Calu3 (cell line): ENCODE data around the gene DERA. TPM values are rescaled to one million over a fixed set of nuclear protein-coding genes. Genes with fewer than 3 reads are reported as not detected.

ENCODE experiments used
- BruUV-seq: library from RNA; stranded (reverse); fragments of 400-500 nt; replicated peaks from 2 replicates; lab custom pipeline; 2021; lab: Mats Ljungman, UMichigan
- CTCF ChIA-PET: fragments of 300-600 bp; sonication (Branson Sonifier 250); formaldehyde crosslinking; loops from one replicate; lab custom pipeline; 2022; ENCODE audit warnings: antibody characterized with exemption; lab: Charles Lee
- DNase-seq: peaks from one replicate; pipeline ENCODE4 v3.0.0; 2022
- H3K27ac Mint-ChIP-seq: one replicate; pipeline ENCODE4 v1.8.0; 2022; ENCODE audit warnings: mixed read lengths; ENCODE audit not compliant: unreplicated experiment
- H3K27me3 Mint-ChIP-seq: one replicate; pipeline ENCODE4 v1.8.0; 2022; ENCODE audit warnings: mixed read lengths; ENCODE audit not compliant: unreplicated experiment
- H3K36me3 Mint-ChIP-seq: one replicate; pipeline ENCODE4 v1.8.0; 2022; ENCODE audit warnings: mild to moderate bottlenecking, moderate library complexity, mixed read lengths; ENCODE audit not compliant: insufficient read depth, unreplicated experiment
- H3K4me1 Mint-ChIP-seq: one replicate; pipeline ENCODE4 v1.8.0; 2022; ENCODE audit warnings: mild to moderate bottlenecking, low read depth, mixed read lengths; ENCODE audit not compliant: unreplicated experiment
- H3K4me3 Mint-ChIP-seq: one replicate; pipeline ENCODE4 v1.8.0; 2022; ENCODE audit warnings: mild to moderate bottlenecking, low read depth, moderate library complexity, mixed read lengths; ENCODE audit not compliant: unreplicated experiment
- H3K9me3 Mint-ChIP-seq: one replicate; pipeline ENCODE4 v1.8.0; 2022; ENCODE audit warnings: low read depth, mixed read lengths; ENCODE audit not compliant: unreplicated experiment
- intact Hi-C: fragments of 100-400 bp; cut with micrococcal nuclease; formaldehyde crosslinking; loops from one replicate; pipeline ENCODE4 v1.10.0; 2022; ENCODE audit not compliant: unreplicated experiment
- total RNA-seq: library from RNA; stranded (reverse); gene quantifications from 2 replicates; pipeline ENCODE4 v1.2.3, GENCODE V29; 2022
- TF ChIP-seq, protein P1 (sequence below): fragments of 200-600 bp; IDR thresholded peaks from one replicate; pipeline ENCODE4 v1.8.0; 2022; ENCODE audit warnings: antibody characterized with exemption; ENCODE audit not compliant: unreplicated experiment

DERA gene
- total RNA-seq, 1 experiment from 2014 or later, result 29.8 TPM

DNA sequence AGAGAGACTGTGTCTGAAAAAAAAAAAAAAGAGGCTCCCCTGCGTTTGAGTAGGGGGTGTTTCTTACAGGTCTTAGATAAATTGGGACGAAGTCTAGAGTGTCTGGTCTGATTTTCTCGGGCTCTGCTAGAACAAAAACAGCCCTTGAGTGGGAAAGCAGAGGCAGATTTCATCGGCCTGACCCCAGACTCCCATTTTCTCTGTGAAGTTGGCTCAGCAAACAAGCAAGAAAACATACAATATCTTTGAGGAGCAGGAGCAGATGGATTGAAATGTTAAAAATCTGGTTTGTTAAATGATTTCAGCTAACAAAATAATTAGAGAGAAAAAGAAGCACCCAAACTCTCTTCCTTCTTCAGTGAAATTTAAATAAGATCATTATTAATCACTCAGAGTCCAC lies 44.1 kb downstream of the DERA start:
- Mint-ChIP-seq H3K27ac (peak overlapping the region; percentile 95), H3K4me1 (peaks cover 28% of the 10 kb centered on the region), H3K27me3 (no peaks in the 10 kb centered on the region), H3K4me3 (no peak overlapping the region), H3K9me3 (no peaks in the 10 kb centered on the region), H3K36me3 (no peaks in the 10 kb centered on the region)
- CTCF ChIA-PET, result no interaction called here
- BruUV-seq, result no TSS peak
- TF ChIP-seq, protein P1, sequence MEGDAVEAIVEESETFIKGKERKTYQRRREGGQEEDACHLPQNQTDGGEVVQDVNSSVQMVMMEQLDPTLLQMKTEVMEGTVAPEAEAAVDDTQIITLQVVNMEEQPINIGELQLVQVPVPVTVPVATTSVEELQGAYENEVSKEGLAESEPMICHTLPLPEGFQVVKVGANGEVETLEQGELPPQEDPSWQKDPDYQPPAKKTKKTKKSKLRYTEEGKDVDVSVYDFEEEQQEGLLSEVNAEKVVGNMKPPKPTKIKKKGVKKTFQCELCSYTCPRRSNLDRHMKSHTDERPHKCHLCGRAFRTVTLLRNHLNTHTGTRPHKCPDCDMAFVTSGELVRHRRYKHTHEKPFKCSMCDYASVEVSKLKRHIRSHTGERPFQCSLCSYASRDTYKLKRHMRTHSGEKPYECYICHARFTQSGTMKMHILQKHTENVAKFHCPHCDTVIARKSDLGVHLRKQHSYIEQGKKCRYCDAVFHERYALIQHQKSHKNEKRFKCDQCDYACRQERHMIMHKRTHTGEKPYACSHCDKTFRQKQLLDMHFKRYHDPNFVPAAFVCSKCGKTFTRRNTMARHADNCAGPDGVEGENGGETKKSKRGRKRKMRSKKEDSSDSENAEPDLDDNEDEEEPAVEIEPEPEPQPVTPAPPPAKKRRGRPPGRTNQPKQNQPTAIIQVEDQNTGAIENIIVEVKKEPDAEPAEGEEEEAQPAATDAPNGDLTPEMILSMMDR, result no peak
- no peak for DNase-seq
- intact Hi-C loops, result no loop called here

DNA sequence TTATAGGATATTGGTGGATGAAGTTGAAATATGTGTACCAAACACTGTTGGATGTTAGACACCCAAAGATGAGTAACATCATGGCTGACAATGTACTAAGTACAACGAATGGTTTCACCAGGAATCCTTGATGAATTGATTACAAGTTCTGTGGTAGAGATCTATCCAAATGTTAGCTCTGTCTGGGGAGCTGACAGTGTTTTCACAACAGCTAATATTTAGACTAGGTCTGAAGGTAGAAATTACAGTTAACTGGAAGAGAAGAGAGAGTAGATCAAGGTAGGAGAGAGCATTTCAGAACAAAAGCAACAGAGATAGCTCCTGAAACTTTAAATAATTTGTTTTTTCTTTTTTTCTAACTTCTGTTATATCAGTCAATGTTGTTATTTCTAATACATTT lies 44.9 kb downstream of the DERA start:
- no TSS peak for BruUV-seq
- Mint-ChIP-seq H3K36me3 (peaks cover 7% of the 10 kb centered on the region), H3K27me3 (no peaks in the 10 kb centered on the region), H3K27ac (peak overlapping the region; percentile 95), H3K9me3 (no peaks in the 10 kb centered on the region), H3K4me3 (peak overlapping the region; percentile 36), H3K4me1 (peaks cover 28% of the 10 kb centered on the region)
- CTCF ChIA-PET, result no interaction called here
- DNase-seq, result no peak
- TF ChIP-seq, protein P1, result no peak
- intact Hi-C loops, result no loop called here

DNA sequence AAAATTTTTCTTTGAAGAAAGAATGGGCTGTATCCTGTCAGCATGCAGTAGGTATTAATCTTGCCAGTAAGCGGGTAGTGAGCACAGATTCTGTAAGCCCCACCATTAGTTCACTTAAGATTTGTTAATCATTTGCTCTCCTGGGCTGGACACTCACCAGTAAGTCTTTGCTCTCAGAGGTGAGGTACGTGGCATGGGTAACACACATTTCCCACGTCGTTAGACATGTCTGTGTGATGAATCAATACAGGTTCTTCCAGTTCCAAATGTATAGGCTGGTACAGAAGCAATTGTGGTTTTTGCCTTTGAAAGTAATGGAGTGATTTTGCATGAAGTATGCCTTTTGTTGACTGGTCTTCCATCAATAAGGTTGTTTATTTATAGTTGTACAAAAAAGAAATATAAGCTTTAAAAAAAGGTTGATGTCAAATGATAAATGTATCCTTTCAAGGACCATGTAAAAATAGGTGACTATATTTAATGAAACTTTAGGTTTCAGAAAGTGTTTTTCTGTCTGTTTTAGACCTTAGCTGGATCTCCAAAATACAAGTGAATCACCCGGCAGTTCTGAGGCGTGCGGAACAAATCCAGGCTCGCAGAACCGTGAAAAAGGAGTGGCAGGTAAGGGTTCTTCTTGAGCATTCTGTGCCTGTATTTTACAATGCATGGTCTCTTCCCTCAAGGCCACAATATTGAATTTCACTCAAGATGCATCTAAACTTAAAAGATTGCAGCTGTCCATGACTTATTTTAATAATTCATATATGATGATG lies 45.5 kb downstream of the DERA start:
- Mint-ChIP-seq H3K36me3 (peaks cover 8% of the 10 kb centered on the region), H3K4me1 (peaks cover 28% of the 10 kb centered on the region), H3K4me3 (peak overlapping the region; percentile 36), H3K27ac (peak overlapping the region; percentile 95), H3K27me3 (no peaks in the 10 kb centered on the region), H3K9me3 (no peaks in the 10 kb centered on the region)
- TSS peak; percentile 77 for BruUV-seq
- peak; percentile 72 for DNase-seq
- CTCF ChIA-PET, result no interaction called here
- TF ChIP-seq, protein P1, result no peak
- intact Hi-C loops, result no loop called here

DNA sequence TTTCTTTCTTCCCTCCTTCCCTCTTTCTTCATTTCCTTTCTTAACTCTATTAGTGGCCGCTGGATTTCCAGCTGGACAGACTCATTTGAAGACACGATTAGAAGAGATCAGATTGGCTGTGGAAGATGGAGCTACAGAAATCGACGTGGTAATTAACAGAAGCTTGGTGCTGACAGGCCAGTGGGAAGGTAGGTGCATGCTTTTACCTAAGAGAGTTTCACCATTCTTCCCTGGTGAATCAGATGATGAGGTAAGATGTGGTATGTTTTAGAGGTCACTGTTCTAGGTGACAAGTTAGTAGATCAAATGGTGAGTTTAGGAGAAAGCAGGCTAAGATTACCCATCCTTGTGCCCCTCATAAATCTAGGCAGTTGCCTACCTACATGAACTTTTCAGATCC lies 51.6 kb downstream of the DERA start:
- no TSS peak for BruUV-seq
- TF ChIP-seq, protein P1, result no peak
- DNase-seq, result peak; percentile 20
- peak overlapping the region; percentile 80 for H3K27ac Mint-ChIP-seq
- H3K36me3 Mint-ChIP-seq, result peaks cover 14% of the 10 kb centered on the region
- intact Hi-C loops, result no loop called here
- H3K9me3 Mint-ChIP-seq, result no peaks in the 10 kb centered on the region
- H3K27me3 Mint-ChIP-seq, result no peaks in the 10 kb centered on the region
- peaks cover 26% of the 10 kb centered on the region for H3K4me1 Mint-ChIP-seq
- CTCF ChIA-PET, result interaction anchor here (0.7 kb wide), 1 partner anchor 81 kb away, joined by 3 read pairs; no protein-coding TSS in a partner anchor
- peak overlapping the region; percentile 55 for H3K4me3 Mint-ChIP-seq
